ENCODE data around the gene EXO1. TPM values are rescaled to one million over a fixed set of nuclear protein-coding genes. Genes with fewer than 3 reads are reported as not detected.

Gene EXO1
- polyA plus RNA-seq, 1 of the 3 experiments (the other 2 are of a cell fraction): 3.9 TPM

DNA sequence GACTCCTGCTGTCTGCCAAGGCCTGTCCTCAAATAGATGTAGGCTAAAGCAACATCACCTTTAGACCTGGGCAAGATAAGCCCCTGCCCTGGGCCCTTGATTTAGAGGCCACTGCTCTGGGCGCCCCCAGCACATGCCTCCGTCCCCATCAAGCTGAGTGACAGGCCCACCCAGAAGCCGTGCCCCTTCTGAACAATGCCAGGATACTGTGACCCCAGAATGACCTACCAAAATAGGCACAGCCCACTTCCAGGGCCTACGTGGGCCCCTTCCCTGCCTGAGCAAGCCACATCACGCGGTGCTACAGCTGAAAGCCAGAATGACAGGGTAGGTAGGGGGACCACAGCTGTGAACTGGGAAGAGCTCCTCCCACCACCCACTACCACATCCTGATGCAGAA lies 84.8 kb downstream of the EXO1 start:
- Histone ChIP-seq H3K27me3 (ENCODE audit: insufficient read depth) (no peaks in the 10 kb centered on the region), H3K27ac (ENCODE audit: low read depth in 2 of 2, low read length in 1 of 2) (no peak overlapping the region), H3F3A (replicated peaks; ENCODE audit: insufficient read depth) (no peaks in the 10 kb centered on the region), H3K9me3 (no peaks in the 10 kb centered on the region), H3K4me1 (ENCODE audit: control insufficient read depth in 1 of 2, insufficient read depth in 2 of 2, low read depth in 1 of 2, low read length in 1 of 2) (no peaks in the 10 kb centered on the region), H3K9me2 (no peaks in the 10 kb centered on the region), H4K20me1 (ENCODE audit: insufficient read depth) (no peaks in the 10 kb centered on the region), H3K4me3 (ENCODE audit: low read depth in 2 of 2, low read length in 1 of 2) (no peak overlapping the region), H2AFZ (ENCODE audit: low read depth) (no peak overlapping the region), H3K9ac (no peak overlapping the region), H3K79me2 (ENCODE audit: insufficient read depth) (no peaks in the 10 kb centered on the region), H3K4me2 (no peak overlapping the region), H3K36me3 (replicated peaks in 1 of 2; ENCODE audit: control insufficient read depth in 1 of 2, insufficient read depth in 2 of 2, low read length in 1 of 2) (no peaks in the 10 kb centered on the region)
- no peak for TF ChIP-seq SMC3 (IDR thresholded peaks at IDR 0.05; ENCODE audit: low read depth, low read length)
- TF ChIP-seq RAD21 (IDR thresholded peaks at IDR 0.05; ENCODE audit: low read length): no peak
- TF ChIP-seq, protein P1, sequence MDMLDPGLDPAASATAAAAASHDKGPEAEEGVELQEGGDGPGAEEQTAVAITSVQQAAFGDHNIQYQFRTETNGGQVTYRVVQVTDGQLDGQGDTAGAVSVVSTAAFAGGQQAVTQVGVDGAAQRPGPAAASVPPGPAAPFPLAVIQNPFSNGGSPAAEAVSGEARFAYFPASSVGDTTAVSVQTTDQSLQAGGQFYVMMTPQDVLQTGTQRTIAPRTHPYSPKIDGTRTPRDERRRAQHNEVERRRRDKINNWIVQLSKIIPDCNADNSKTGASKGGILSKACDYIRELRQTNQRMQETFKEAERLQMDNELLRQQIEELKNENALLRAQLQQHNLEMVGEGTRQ (IDR thresholded peaks at IDR 0.05; ENCODE audit: borderline replicate concordance, low read depth, low read length): no peak
- TF ChIP-seq GATA2 (CRISPR knock-in tag; IDR thresholded peaks at IDR 0.05): no peak
- TF ChIP-seq EP300 (IDR thresholded peaks at IDR 0.05; ENCODE audit: borderline replicate concordance in 1 of 2, low read depth in 1 of 2, low read length in 1 of 2): no peak
- TF ChIP-seq, protein P2, sequence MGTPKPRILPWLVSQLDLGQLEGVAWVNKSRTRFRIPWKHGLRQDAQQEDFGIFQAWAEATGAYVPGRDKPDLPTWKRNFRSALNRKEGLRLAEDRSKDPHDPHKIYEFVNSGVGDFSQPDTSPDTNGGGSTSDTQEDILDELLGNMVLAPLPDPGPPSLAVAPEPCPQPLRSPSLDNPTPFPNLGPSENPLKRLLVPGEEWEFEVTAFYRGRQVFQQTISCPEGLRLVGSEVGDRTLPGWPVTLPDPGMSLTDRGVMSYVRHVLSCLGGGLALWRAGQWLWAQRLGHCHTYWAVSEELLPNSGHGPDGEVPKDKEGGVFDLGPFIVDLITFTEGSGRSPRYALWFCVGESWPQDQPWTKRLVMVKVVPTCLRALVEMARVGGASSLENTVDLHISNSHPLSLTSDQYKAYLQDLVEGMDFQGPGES (IDR thresholded peaks at IDR 0.05; ENCODE audit: low read depth, low read length): no peak
- TF ChIP-seq TCF12 (IDR thresholded peaks at IDR 0.05): no peak
- no peak for TF ChIP-seq TAF1 (IDR thresholded peaks at IDR 0.05; ENCODE audit: borderline replicate concordance, low read depth, low read length)
- TF ChIP-seq RCOR1 (IDR thresholded peaks at IDR 0.05; ENCODE audit: low read length): no peak
- no peak for TF ChIP-seq YY1 (IDR thresholded peaks at IDR 0.05; ENCODE audit: low read depth)
- TF ChIP-seq MEF2A (IDR thresholded peaks at IDR 0.05; ENCODE audit: borderline replicate concordance, low read depth): no peak
- TF ChIP-seq, protein P3, sequence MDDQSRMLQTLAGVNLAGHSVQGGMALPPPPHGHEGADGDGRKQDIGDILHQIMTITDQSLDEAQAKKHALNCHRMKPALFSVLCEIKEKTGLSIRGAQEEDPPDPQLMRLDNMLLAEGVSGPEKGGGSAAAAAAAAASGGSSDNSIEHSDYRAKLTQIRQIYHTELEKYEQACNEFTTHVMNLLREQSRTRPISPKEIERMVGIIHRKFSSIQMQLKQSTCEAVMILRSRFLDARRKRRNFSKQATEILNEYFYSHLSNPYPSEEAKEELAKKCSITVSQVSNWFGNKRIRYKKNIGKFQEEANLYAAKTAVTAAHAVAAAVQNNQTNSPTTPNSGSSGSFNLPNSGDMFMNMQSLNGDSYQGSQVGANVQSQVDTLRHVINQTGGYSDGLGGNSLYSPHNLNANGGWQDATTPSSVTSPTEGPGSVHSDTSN (IDR thresholded peaks at IDR 0.05): no peak
- TF ChIP-seq FOSL2 (IDR thresholded peaks at IDR 0.05; ENCODE audit: borderline replicate concordance, low read depth): no peak
- no peak for TF ChIP-seq CHD2 (IDR thresholded peaks at IDR 0.05; ENCODE audit: low read length, partially characterized antibody)
- no peak for TF ChIP-seq JUND (IDR thresholded peaks at IDR 0.05)
- TF ChIP-seq RFX5 (IDR thresholded peaks at IDR 0.05; ENCODE audit: low read length): no peak
- TF ChIP-seq, protein P4, sequence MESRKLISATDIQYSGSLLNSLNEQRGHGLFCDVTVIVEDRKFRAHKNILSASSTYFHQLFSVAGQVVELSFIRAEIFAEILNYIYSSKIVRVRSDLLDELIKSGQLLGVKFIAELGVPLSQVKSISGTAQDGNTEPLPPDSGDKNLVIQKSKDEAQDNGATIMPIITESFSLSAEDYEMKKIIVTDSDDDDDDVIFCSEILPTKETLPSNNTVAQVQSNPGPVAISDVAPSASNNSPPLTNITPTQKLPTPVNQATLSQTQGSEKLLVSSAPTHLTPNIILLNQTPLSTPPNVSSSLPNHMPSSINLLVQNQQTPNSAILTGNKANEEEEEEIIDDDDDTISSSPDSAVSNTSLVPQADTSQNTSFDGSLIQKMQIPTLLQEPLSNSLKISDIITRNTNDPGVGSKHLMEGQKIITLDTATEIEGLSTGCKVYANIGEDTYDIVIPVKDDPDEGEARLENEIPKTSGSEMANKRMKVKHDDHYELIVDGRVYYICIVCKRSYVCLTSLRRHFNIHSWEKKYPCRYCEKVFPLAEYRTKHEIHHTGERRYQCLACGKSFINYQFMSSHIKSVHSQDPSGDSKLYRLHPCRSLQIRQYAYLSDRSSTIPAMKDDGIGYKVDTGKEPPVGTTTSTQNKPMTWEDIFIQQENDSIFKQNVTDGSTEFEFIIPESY (IDR thresholded peaks at IDR 0.05; ENCODE audit: borderline replicate concordance, low read depth): no peak
- TF ChIP-seq, protein P5, sequence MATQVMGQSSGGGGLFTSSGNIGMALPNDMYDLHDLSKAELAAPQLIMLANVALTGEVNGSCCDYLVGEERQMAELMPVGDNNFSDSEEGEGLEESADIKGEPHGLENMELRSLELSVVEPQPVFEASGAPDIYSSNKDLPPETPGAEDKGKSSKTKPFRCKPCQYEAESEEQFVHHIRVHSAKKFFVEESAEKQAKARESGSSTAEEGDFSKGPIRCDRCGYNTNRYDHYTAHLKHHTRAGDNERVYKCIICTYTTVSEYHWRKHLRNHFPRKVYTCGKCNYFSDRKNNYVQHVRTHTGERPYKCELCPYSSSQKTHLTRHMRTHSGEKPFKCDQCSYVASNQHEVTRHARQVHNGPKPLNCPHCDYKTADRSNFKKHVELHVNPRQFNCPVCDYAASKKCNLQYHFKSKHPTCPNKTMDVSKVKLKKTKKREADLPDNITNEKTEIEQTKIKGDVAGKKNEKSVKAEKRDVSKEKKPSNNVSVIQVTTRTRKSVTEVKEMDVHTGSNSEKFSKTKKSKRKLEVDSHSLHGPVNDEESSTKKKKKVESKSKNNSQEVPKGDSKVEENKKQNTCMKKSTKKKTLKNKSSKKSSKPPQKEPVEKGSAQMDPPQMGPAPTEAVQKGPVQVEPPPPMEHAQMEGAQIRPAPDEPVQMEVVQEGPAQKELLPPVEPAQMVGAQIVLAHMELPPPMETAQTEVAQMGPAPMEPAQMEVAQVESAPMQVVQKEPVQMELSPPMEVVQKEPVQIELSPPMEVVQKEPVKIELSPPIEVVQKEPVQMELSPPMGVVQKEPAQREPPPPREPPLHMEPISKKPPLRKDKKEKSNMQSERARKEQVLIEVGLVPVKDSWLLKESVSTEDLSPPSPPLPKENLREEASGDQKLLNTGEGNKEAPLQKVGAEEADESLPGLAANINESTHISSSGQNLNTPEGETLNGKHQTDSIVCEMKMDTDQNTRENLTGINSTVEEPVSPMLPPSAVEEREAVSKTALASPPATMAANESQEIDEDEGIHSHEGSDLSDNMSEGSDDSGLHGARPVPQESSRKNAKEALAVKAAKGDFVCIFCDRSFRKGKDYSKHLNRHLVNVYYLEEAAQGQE (IDR thresholded peaks at IDR 0.05; ENCODE audit: low read depth, low read length): no peak
- DNase-seq: no peak
- ChIA-PET CTCF (interaction anchor here (0.9 kb wide), 1 partner anchor 53 kb away, joined by 3 read pairs; no protein-coding TSS in a partner anchor), POLR2A (no interaction called here)
- WGBS (ENCODE audit: low lambda C conversion rate): 78% methylated on average over 4 of the region's 6 CpGs

All from SK-N-SH (cell line).